Activated CD8-positive, alpha-beta memory T cell treated with anti-CD3 and anti-CD28 coated beads, Interleukin-2, amount 50 U/mL, for 1 hour (primary cell): ENCODE data around the gene RAD54L.
"Not testable (repeated sequence)": the region's sequence is repeated elsewhere in the genome, so short reads cannot be mapped to it uniquely, and the experiment has no call there.

ENCODE experiments used
- DNase-seq: peaks from one replicate; pipeline ENCODE4 v3.0.0-alpha.2; 2020; ENCODE audit errors: extremely low read depth

Gene RAD54L

GRCh38 chr1:46319960-46320914 lies 72.7 kb downstream of the RAD54L start:
- not testable (repeated sequence) for DNase-seq

GRCh38 chr1:46322191-46322590 lies 74.6 kb downstream of the RAD54L start:
- DNase-seq: not testable (repeated sequence)

- not testable (repeated sequence) for DNase-seq
These were observed 77.9 kb downstream of the RAD54L start for GRCh38 chr1:46325285-46326076.
